Measurements from ENCODE around the gene APMAP.

APMAP gene

DNA sequence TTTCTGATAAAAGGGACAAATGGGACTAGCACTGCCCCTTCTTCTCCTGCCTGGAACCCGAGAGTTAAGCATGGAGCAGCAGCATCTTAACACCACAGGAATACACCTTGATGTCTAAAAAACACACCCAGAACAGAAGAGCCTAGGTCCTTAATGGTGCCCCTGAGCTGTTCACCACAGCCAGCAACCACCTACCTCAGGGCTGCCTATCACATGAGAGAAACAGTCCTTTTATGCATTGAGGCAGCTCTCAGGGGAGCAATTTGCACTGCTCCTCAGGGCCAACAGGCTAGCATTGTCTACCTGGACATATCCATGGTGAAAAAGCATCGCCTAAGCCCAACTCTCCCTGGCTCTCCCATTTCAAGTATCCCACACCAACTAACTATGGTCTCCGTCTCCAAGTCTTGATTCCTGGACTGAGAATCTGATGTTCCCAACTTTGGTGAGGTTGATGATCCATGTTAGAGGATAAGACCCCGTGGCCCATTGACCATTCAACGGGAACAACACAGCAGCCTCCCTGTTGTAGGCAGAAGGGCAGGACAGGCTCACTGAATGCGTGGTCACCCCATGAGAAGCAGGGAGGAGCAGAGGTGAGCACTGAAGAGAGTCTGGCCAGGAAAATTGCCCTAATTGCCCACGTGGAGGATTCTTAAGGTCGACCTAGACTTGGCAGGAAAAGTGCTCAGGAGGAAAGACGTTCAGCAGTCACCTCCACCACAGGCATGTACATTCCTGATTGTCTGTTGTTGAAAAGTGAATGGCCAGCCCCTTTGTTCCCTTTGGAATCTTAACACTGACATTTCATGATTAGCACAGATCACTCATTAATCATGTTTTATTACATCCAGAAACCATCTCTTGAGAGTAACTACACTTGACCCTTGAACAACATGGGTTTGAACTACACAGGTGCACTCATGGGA is 4.2 kb upstream of the APMAP start:
- DNase-seq (ENCODE audit: extremely low read depth, low read depth): no peak
- TF ChIP-seq, protein P1, sequence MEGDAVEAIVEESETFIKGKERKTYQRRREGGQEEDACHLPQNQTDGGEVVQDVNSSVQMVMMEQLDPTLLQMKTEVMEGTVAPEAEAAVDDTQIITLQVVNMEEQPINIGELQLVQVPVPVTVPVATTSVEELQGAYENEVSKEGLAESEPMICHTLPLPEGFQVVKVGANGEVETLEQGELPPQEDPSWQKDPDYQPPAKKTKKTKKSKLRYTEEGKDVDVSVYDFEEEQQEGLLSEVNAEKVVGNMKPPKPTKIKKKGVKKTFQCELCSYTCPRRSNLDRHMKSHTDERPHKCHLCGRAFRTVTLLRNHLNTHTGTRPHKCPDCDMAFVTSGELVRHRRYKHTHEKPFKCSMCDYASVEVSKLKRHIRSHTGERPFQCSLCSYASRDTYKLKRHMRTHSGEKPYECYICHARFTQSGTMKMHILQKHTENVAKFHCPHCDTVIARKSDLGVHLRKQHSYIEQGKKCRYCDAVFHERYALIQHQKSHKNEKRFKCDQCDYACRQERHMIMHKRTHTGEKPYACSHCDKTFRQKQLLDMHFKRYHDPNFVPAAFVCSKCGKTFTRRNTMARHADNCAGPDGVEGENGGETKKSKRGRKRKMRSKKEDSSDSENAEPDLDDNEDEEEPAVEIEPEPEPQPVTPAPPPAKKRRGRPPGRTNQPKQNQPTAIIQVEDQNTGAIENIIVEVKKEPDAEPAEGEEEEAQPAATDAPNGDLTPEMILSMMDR (IDR thresholded peaks at IDR 0.05; ENCODE audit: low read depth, low read length): no peak

DNA sequence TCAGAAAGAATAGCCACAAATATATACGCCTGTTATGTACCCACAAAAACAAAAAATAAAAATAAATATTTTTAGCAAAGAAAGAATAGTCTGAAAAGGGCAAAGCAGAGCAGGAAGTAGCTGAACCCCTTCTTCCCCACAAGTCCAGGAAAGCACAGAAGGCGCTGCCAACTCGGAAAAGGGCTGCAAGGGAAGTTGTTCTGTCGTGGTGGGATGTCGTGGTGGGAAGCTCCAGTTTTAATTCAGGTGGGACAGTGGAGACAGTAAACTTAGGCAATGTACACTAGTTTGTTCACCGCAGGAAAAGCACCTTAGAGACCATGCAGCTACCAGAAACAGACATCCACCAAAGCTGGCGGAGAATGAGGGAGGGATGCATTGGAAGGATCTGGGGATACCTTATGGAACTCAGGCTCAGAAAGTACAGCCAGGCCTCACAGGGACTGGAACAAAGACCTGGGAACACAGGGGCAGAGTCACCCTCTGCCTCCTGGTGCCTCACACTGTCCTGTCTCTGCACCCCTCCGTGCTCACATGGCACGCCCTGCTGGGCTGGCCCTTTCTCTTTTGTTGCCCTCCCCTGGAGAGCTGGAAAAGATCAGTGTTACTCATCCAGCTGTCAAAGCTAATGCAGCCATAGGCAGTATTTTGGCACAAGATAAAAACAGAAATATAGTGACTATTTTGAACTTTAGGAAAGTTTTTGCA is 3.3 kb upstream of the APMAP start:
- TF ChIP-seq, protein P1 (IDR thresholded peaks at IDR 0.05; ENCODE audit: low read depth, low read length): no peak
- DNase-seq (ENCODE audit: extremely low read depth, low read depth): no peak

- TF ChIP-seq, protein P1 (IDR thresholded peaks at IDR 0.05; ENCODE audit: low read depth, low read length): peak; percentile 96
- peak; percentile 47 for DNase-seq (ENCODE audit: extremely low read depth, low read depth)
Observed at GRCh38 chr20:24994470-24995368, 2.2 kb upstream of the APMAP start.

- DNase-seq (ENCODE audit: extremely low read depth, low read depth): no peak
Observed at GRCh38 chr20:24994186-24994465, 1.6 kb upstream of the APMAP start.

DNA sequence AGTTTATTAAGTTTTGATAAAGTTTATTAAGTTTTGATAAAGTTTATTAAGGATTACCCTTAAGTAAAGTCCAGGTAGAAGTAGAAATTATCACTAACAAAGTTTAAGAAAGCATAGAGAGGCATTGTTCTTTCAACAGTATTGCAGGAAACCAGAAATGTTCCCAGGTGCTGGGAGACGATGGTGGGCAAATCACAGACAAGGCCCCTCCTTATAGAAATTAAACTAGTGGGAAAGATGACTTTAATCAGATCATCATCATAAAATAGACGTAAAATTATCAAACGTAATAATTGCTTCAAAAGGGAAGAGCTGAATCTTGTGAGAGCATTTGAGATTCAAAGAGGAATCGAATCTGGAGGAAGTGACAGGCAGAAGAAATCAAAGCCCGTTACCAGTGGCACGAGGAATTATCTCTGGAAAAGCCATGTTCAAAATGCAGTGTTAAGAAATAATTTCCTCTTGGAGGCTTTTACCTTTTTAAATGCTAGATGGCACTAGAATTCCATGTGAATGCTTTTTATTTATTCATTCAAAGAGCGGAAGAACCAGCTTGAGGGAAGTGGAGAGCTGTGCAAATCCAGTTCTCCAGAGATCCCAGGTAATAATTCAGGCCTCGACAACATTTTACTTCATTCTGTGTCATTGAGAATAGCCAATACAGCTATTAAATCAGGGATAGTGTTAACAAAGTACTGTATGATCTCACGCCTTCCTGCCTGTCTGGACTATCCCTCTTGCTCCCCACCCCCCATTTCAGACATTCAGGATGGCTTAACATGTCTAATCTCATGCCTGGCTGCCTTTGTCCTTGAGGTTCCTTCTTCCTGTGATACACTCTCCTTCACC is 1.0 kb upstream of the APMAP start:
- TF ChIP-seq, protein P1 (IDR thresholded peaks at IDR 0.05; ENCODE audit: low read depth, low read length): peak; percentile 32
- DNase-seq (ENCODE audit: extremely low read depth, low read depth): peak; percentile 7

More at GRCh38 chr20:24994186-24994465, 1.6 kb upstream of the APMAP start:
- TF ChIP-seq, protein P1 (IDR thresholded peaks at IDR 0.05; ENCODE audit: low read depth, low read length): no peak

GRCh38 chr20:24991897-24992486 is 559 bp downstream of the APMAP start:
- TF ChIP-seq, protein P1 (IDR thresholded peaks at IDR 0.05; ENCODE audit: low read depth, low read length): no peak
- no peak for DNase-seq (ENCODE audit: extremely low read depth, low read depth)

All from AG09319 (cell line).